T-cell (primary cell): Measurements from ENCODE around the gene EIF4E2. TPM values are rescaled to one million over a fixed set of nuclear protein-coding genes. Genes with fewer than 3 reads are reported as not detected.

ENCODE experiments used
- ATAC-seq, 4 experiments: fragments of 200-7000 bp in 3 of 4; fragments of 150-1000 bp in 1 of 4; cut with Tn5 transposase; replicated peaks in 1 of 4; 1 replicate in 3 of 4; 2 replicates in 1 of 4; pipeline ENCODE4 v1.10.0; 2021; ENCODE audit warnings: moderate library complexity in 3 of 4, mild to moderate bottlenecking in 2 of 4, moderate number of reproducible peaks in 1 of 4
- CTCF ChIA-PET, 2 donors: fragments of 300-600 bp; sonication (Branson Sonifier 250); formaldehyde crosslinking; loops; one replicate each; lab custom pipeline; 2022; ENCODE audit warnings: antibody characterized with exemption in 2 of 2; lab: Charles Lee
- POLR2A ChIA-PET, 2 donors: fragments of 300-600 bp; sonication (Branson Sonifier 250); formaldehyde crosslinking; loops; one replicate each; lab custom pipeline; 2022; ENCODE audit warnings: antibody characterized with exemption in 2 of 2; lab: Charles Lee
- DNase-seq, 35 experiments: peaks; one replicate each; pipeline versions ENCODE4 v3.0.0 to v3.0.0-alpha.2; 2013 to 2023
- H3K27ac ChIP-seq: one replicate; pipeline ENCODE4 v1.5.1; 2013; ENCODE audit warnings: low read length
- H3K27me3 ChIP-seq, 2 experiments: replicated peaks in 1 of 2; 1 replicate in 1 of 2; 2 replicates in 1 of 2; pipeline versions ENCODE4 v1.6.1 to v1.7.0; 2013; ENCODE audit warnings: low read length in 1 of 2, mixed read lengths in 1 of 2; ENCODE audit not compliant: control insufficient read depth in 2 of 2, insufficient read depth in 2 of 2; ENCODE audit errors: extremely low read depth in 1 of 2
- H3K36me3 ChIP-seq, 2 donors: 1 replicate in 1 of 2; 2 replicates in 1 of 2; pipeline versions ENCODE4 v1.6.1 to v1.7.0; 2013; ENCODE audit warnings: low read length in 1 of 2; ENCODE audit not compliant: control insufficient read depth in 2 of 2, insufficient read depth in 1 of 2; ENCODE audit errors: extremely low read depth in 1 of 2
- H3K4me1 ChIP-seq, 2 experiments: 1 replicate in 1 of 2; 2 replicates in 1 of 2; pipeline versions ENCODE4 v1.6.1 to v1.7.0; 2013; ENCODE audit warnings: low read length in 2 of 2, mixed read lengths in 1 of 2; ENCODE audit not compliant: insufficient read depth in 2 of 2, control insufficient read depth in 1 of 2; ENCODE audit errors: extremely low read depth in 1 of 2
- H3K4me3 ChIP-seq, 2 donors: 1 replicate in 1 of 2; 2 replicates in 1 of 2; pipeline versions ENCODE4 v1.5.1 to v1.7.0; 2013; ENCODE audit warnings: mild to moderate bottlenecking in 2 of 2, low read length in 1 of 2, moderate library complexity in 1 of 2; ENCODE audit not compliant: control insufficient read depth in 1 of 2; ENCODE audit errors: extremely low read depth in 1 of 2
- H3K9me3 ChIP-seq: 2 replicates; pipeline ENCODE4 v1.7.0; 2013
- H3K27ac Mint-ChIP-seq, 2 donors: one replicate each; pipeline ENCODE4 v1.8.0; 2020 to 2021; ENCODE audit warnings: mild to moderate bottlenecking in 2 of 2, mixed read lengths in 2 of 2
- H3K27me3 Mint-ChIP-seq, 2 donors: one replicate each; pipeline ENCODE4 v1.8.0; 2021 to 2022; ENCODE audit warnings: mixed read lengths in 2 of 2
- H3K36me3 Mint-ChIP-seq: one replicate; pipeline ENCODE4 v1.8.0; 2021; ENCODE audit warnings: mixed read lengths
- H3K4me1 Mint-ChIP-seq, 3 donors: one replicate each; pipeline ENCODE4 v1.8.0; 2020 to 2022; ENCODE audit warnings: mixed read lengths in 3 of 3, mild to moderate bottlenecking in 1 of 3
- H3K4me3 Mint-ChIP-seq, 3 donors: one replicate each; pipeline ENCODE4 v1.8.0; 2020 to 2022; ENCODE audit warnings: mild to moderate bottlenecking in 3 of 3, mixed read lengths in 3 of 3, moderate library complexity in 3 of 3
- H3K9me3 Mint-ChIP-seq, 3 donors: one replicate each; pipeline ENCODE4 v1.8.0; 2020 to 2022; ENCODE audit warnings: mixed read lengths in 3 of 3
- WGBS: methylation state at CpG from one replicate; pipeline ENCODE4 v1.1.5; 2013; ENCODE audit warnings: missing lambda C conversion rate; ENCODE audit not compliant: insufficient coverage; 5-methylcytosine and 5-hydroxymethylcytosine counted together
- total RNA-seq, 35 experiments: library from RNA in 6 of 35; stranded (reverse) in 6 of 35; fragments of 120-200 nt in 1 of 35; gene quantifications; one replicate each; pipeline versions ENCODE4 v1.2.1 to v1.2.4 and lab custom pipeline; 2013 to 2026

The EIF4E2 gene
- total RNA-seq, 5 donors from 2014 or later (not counting 1 experiment from before 2014, with no cell fraction given): 49.5 to 60.9 (median 55.3) TPM

DNA sequence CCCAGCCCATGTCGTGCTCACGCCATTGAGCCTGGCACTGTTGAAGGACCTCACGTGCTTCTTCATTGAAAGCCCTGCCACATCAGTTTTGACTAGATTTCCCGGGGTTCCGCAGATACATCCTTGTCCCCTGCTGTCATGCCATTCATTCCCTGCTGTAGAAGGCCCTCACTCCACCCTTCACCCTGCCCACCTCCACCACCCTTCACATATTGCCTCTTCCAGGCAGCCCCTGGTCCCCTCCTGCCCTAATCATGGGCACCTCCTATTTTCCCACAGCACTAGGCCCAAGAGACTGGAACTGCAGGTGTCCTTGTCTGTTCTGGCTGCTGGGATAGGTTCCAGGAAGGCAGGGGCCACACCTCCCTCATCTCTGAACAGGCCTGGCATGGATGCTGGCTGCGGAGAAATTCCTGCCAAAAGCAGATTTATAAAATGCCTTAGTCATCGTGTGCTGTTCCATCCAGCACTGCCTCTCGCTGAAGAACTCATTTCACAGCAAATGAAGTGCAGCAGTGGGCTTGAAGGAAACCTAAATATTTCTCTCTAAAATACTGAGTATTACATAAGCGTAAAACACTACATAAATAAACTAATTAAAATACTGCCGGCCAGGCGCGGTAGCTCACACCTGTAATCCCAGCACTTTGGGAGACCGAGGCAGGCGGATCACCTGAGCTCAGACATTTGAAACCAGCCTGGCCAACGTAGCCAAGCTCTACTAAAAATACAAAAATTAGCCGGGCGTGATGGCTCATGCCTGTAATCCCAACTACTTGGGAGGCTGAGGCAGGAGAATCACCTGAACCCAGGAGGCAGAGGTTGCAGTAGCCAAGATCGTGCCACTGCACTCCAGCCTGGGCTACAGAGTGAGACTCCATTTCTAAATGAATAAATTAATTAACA is 38.4 kb downstream of the EIF4E2 start:
- 88% methylated on average over 11 of the region's 18 CpGs for WGBS
- Histone ChIP-seq H3K27ac (no peak overlapping the region), H3K36me3 (peaks cover 0 to 3% of the 10 kb centered on the region in 2 donors), H3K9me3 (no peaks in the 10 kb centered on the region), H3K4me1 (no peaks in the 10 kb centered on the region), H3K27me3 (no peaks in the 10 kb centered on the region), H3K4me3 (no peak overlapping the region)
- no peak for DNase-seq
- H3K9me3 Mint-ChIP-seq: no peaks in the 10 kb centered on the region
- no peak for ATAC-seq
- H3K36me3 Mint-ChIP-seq: peaks cover 14% of the 10 kb centered on the region
- no peaks in the 10 kb centered on the region for H3K4me1 Mint-ChIP-seq
- POLR2A ChIA-PET: no interaction called here
- no peaks in the 10 kb centered on the region for H3K27me3 Mint-ChIP-seq
- no peak overlapping the region for H3K4me3 Mint-ChIP-seq
- CTCF ChIA-PET: no interaction called here
- H3K27ac Mint-ChIP-seq: no peak overlapping the region

DNA sequence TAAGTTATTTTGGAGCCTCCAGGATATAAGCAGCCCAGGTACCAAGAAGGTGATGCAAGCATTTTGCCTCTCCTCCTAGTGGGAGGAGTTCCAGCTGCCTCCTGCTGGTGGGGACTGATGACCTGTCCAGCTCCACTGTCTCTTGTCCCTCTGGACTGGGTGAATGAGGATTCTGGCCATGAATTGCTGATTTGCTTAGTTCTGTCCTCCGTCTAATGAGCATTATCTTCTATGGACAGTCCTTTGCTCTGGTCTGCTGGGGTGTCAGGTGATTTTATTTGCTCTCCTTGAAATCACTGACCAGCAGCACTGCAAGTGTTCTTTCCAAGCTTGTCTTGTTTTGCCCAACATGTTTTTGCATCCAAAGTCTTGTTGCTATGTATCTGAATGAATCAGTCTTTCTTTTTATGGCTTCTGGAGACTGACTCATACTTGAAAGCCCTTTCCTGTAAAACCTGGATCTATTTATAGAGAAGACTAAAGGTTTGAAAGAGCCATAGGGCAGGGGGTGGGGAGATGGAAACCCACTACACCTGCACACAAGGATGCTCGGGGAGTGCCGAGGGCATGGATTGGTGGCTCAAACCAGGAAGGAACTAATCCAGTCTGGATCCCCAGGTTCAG is 42.4 kb downstream of the EIF4E2 start:
- ChIA-PET POLR2A (no interaction called here), CTCF (interaction anchor here in 1 of 2 donors (0.5 kb wide), 1 partner anchor 17 kb away, joined by 3 read pairs; no protein-coding TSS in a partner anchor)
- Histone ChIP-seq H3K4me1 (no peaks in the 10 kb centered on the region), H3K9me3 (no peaks in the 10 kb centered on the region), H3K4me3 (no peak overlapping the region), H3K36me3 (no peaks in the 10 kb centered on the region), H3K27me3 (no peaks in the 10 kb centered on the region), H3K27ac (no peak overlapping the region)
- Mint-ChIP-seq H3K9me3 (peaks cover 0 to 5% (median 3%) of the 10 kb centered on the region in 3 donors), H3K27ac (no peak overlapping the region), H3K36me3 (no peaks in the 10 kb centered on the region), H3K4me1 (no peaks in the 10 kb centered on the region), H3K4me3 (no peak overlapping the region), H3K27me3 (no peaks in the 10 kb centered on the region)
- no peak for DNase-seq
- 100% methylated on average over 2 of the region's 3 CpGs for WGBS
- ATAC-seq: no peak

GRCh38 chr2:232593982-232594381 is 43.5 kb downstream of the EIF4E2 start:
- Mint-ChIP-seq H3K36me3 (no peaks in the 10 kb centered on the region), H3K4me3 (no peak overlapping the region), H3K27ac (no peak overlapping the region), H3K4me1 (no peaks in the 10 kb centered on the region), H3K27me3 (no peaks in the 10 kb centered on the region), H3K9me3 (peaks cover 0 to 5% (median 3%) of the 10 kb centered on the region in 3 donors)
- no peak for DNase-seq
- Histone ChIP-seq H3K27ac (no peak overlapping the region), H3K27me3 (no peaks in the 10 kb centered on the region), H3K4me1 (no peaks in the 10 kb centered on the region), H3K9me3 (no peaks in the 10 kb centered on the region), H3K36me3 (no peaks in the 10 kb centered on the region), H3K4me3 (no peak overlapping the region)
- WGBS: 72% methylated on average over 4 of the region's 7 CpGs
- ChIA-PET POLR2A (no interaction called here), CTCF (no interaction called here)
- no peak for ATAC-seq

DNA sequence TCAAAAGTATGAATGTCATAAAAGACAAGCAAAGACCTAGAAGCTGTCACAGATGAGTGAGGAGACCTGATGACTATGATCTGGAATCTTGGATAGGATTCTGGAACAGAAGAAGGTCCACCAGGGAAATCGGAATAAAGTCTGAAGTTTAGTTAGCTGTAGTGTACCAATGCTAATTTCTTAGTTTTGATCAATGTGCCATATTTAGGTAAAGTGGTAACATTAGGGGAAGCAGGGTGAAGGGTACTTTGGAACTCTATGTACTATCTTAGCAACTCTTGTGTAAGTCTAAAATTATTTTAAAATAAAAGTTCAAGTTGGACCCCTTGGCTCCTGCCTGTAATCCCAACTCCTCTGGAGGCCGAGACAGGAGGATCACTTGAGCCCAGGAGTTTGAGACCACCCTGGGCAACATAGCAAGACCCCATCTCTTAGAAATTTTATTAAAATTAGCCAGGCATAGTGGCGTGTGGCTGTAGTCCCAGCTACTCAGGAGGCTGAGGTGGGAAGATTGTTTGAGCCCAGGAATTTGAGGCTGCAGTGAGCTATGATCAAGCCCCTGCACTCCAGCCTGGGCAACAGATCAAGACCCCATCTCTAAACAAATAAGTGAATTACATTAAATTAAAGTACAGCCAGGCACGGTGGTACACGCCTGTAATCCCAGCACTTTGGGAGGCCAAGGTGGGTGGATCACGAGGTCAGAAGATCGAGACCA is 47.0 kb downstream of the EIF4E2 start:
- H3K9me3 Mint-ChIP-seq: peaks cover 0 to 5% (median 3%) of the 10 kb centered on the region in 3 donors
- no peak overlapping the region for H3K4me3 Mint-ChIP-seq
- POLR2A ChIA-PET: no interaction called here
- no peaks in the 10 kb centered on the region for H3K4me1 Mint-ChIP-seq
- WGBS: 100% methylated on average over 3 of the region's 7 CpGs
- no peak overlapping the region for H3K27ac ChIP-seq
- H3K27me3 ChIP-seq: peaks cover 0 to 2% of the 10 kb centered on the region in 2 experiments
- H3K4me1 ChIP-seq: no peaks in the 10 kb centered on the region
- DNase-seq: no peak
- no peaks in the 10 kb centered on the region for H3K36me3 ChIP-seq
- no peaks in the 10 kb centered on the region for H3K36me3 Mint-ChIP-seq
- H3K4me3 ChIP-seq: no peak overlapping the region
- H3K27ac Mint-ChIP-seq: no peak overlapping the region
- H3K27me3 Mint-ChIP-seq: no peaks in the 10 kb centered on the region
- H3K9me3 ChIP-seq: no peaks in the 10 kb centered on the region
- no peak for ATAC-seq
- CTCF ChIA-PET: interaction anchor here (0.6 kb wide), 2 partner anchors 10 kb away, joined by 3 read pairs; no protein-coding TSS in a partner anchor

- Histone ChIP-seq H3K36me3 (no peaks in the 10 kb centered on the region), H3K9me3 (no peaks in the 10 kb centered on the region), H3K4me3 (no peak overlapping the region), H3K4me1 (no peaks in the 10 kb centered on the region), H3K27me3 (peaks cover 0 to 5% of the 10 kb centered on the region in 2 experiments), H3K27ac (no peak overlapping the region)
- ATAC-seq: no peak
- WGBS: 94% methylated on average over 4 of the region's 4 CpGs
- Mint-ChIP-seq H3K4me1 (no peaks in the 10 kb centered on the region), H3K36me3 (no peaks in the 10 kb centered on the region), H3K4me3 (no peak overlapping the region), H3K27ac (no peak overlapping the region), H3K9me3 (peaks cover 0 to 5% (median 3%) of the 10 kb centered on the region in 3 donors), H3K27me3 (no peaks in the 10 kb centered on the region)
- CTCF ChIA-PET: no interaction called here
- POLR2A ChIA-PET: no interaction called here
- no peak for DNase-seq
Observed at GRCh38 chr2:232598293-232598692, 47.8 kb downstream of the EIF4E2 start.
